GM12878 (cell line): ENCODE measurements around the gene FGD4. TPM values are rescaled to one million over a fixed set of nuclear protein-coding genes. Genes with fewer than 3 reads are reported as not detected.

Experiments used
- ATAC-seq: fragments of 200-7000 bp; cut with Tn5 transposase; 3 replicates; pipeline ENCODE4 v1.9.1; 2020; ENCODE audit warnings: mild to moderate bottlenecking, moderate library complexity
- BruUV-seq: library from RNA; stranded (reverse); fragments of 400-500 nt; replicated peaks from 2 replicates; lab custom pipeline; 2021; lab: Mats Ljungman, UMichigan
- CTCF ChIA-PET: fragments of 300-600 bp; sonication (Branson Sonifier 250); formaldehyde crosslinking; extraction: SDS; loops from one replicate; lab custom pipeline; 2021; ENCODE audit warnings: inconsistent platforms; lab: Yijun Ruan, JAX
- POLR2A ChIA-PET: fragments of 350-600 bp; formaldehyde crosslinking; extraction: SDS; loops from one replicate; lab custom pipeline; 2021; ENCODE audit warnings: inconsistent platforms; lab: Charles Lee
- RAD21 ChIA-PET: fragments of 300-600 bp; sonication (Branson Sonifier 250); formaldehyde crosslinking; loops from one replicate; lab custom pipeline; 2023; ENCODE audit warnings: antibody characterized with exemption; ENCODE audit not compliant: unreplicated experiment; lab: Charles Lee
- SMC1A ChIA-PET: fragments of 300-600 bp; sonication (Branson Sonifier 250); formaldehyde crosslinking; loops from one replicate; lab custom pipeline; 2023; ENCODE audit not compliant: unreplicated experiment, uncharacterized antibody; lab: Charles Lee
- DNase-seq: peaks from one replicate; pipeline ENCODE4 v3.0.0-alpha.2; 2011; ENCODE audit warnings: low read depth, low spot score
- FAIRE-seq: peaks from 3 replicates; lab custom pipeline; 2011; peaks lifted over from hg19 to GRCh38; lab: Jason Lieb, UNC
- H2AFZ ChIP-seq: 2 replicates; pipeline ENCODE4 v1.6.0; 2011; ENCODE audit warnings: low read depth, low read length, control low read depth; ENCODE audit not compliant: control insufficient read depth
- H3K27ac ChIP-seq: 2 replicates; pipeline ENCODE4 v1.5.1; 2011; ENCODE audit warnings: control low read depth; ENCODE audit not compliant: control insufficient read depth, insufficient read depth
- H3K27me3 ChIP-seq, 2 experiments: replicated peaks in 1 of 2; 2 replicates each; pipeline versions ENCODE4 v1.6.0 to v1.6.1; 2011; ENCODE audit warnings: low read length in 1 of 2; ENCODE audit not compliant: control insufficient read depth in 2 of 2, insufficient read depth in 2 of 2
- H3K36me3 ChIP-seq, 2 experiments: 2 replicates each; pipeline ENCODE4 v1.5.1; 2011; ENCODE audit warnings: low read length in 1 of 2; ENCODE audit not compliant: control insufficient read depth in 2 of 2, insufficient read depth in 2 of 2
- H3K4me1 ChIP-seq: 2 replicates; pipeline ENCODE4 v1.6.1; 2011; ENCODE audit warnings: mild to moderate bottlenecking, low read length, moderate library complexity, mixed read lengths; ENCODE audit not compliant: control insufficient read depth, insufficient read depth
- H3K4me2 ChIP-seq: 2 replicates; pipeline ENCODE4 v1.6.0; 2011; ENCODE audit warnings: control low read depth; ENCODE audit not compliant: control insufficient read depth, insufficient read depth
- H3K4me3 ChIP-seq: fragments of 200-600 bp; sonication (generic); 2 replicates; pipeline ENCODE4 v1.5.1; 2016
- H3K79me2 ChIP-seq: 2 replicates; pipeline ENCODE4 v1.6.0; 2011; ENCODE audit warnings: low read length; ENCODE audit not compliant: control insufficient read depth, insufficient read depth
- H3K9ac ChIP-seq: 2 replicates; pipeline ENCODE4 v1.8.0; 2011; ENCODE audit warnings: low read length, control low read depth, mixed read lengths; ENCODE audit not compliant: control insufficient read depth, insufficient read depth
- H3K9me3 ChIP-seq: replicated peaks from 3 replicates; pipeline ENCODE4 v1.5.1; 2011; ENCODE audit warnings: mild to moderate bottlenecking, low read length; ENCODE audit not compliant: control insufficient read depth, insufficient read depth
- H4K20me1 ChIP-seq: 2 replicates; pipeline ENCODE4 v1.6.0; 2011; ENCODE audit not compliant: control insufficient read depth, insufficient read depth
- BRCA1 ChIP-seq: IDR thresholded peaks from 2 replicates; pipeline ENCODE4 v1.6.1; 2011; ENCODE audit warnings: low read depth, low read length, improper control_type of control experiment
- CBFB ChIP-seq: IDR thresholded peaks from 2 replicates; pipeline ENCODE4 v1.6.1; 2016; ENCODE audit warnings: antibody characterized with exemption, low read depth
- CTCF ChIP-seq, 3 experiments: IDR thresholded peaks in 2 of 3; conservative IDR thresholded peaks in 1 of 3; 2 replicates each; pipeline ENCODE4 v1.5.1; 2011; ENCODE audit warnings: low read depth in 3 of 3, low read length in 3 of 3, mild to moderate bottlenecking in 3 of 3, control low read depth in 2 of 3, moderate library complexity in 2 of 3, inconsistent platforms in 1 of 3, mixed read lengths in 1 of 3; ENCODE audit not compliant: control insufficient read depth in 2 of 3, insufficient read depth in 1 of 3; ENCODE audit errors: extremely low read depth in 1 of 3
- ESRRA ChIP-seq: IDR thresholded peaks from 2 replicates; pipeline ENCODE4 v1.6.1; 2012; ENCODE audit warnings: mild to moderate bottlenecking, low read length, improper control_type of control experiment
- HCFC1 ChIP-seq: fragments of 150-350 bp; IDR thresholded peaks from 2 replicates; pipeline ENCODE4 v1.6.1; 2014; ENCODE audit warnings: low read length
- HDAC6 ChIP-seq: fragments of 200-600 bp; sonication (generic); IDR thresholded peaks from one replicate; pipeline ENCODE4 v1.8.0; 2017; ENCODE audit warnings: antibody characterized with exemption; ENCODE audit not compliant: unreplicated experiment
- IKZF2 ChIP-seq, 2 experiments: fragments of 450-650 bp; IDR thresholded peaks; 2 replicates each; pipeline ENCODE4 v1.6.1; 2017; ENCODE audit warnings: mild to moderate bottlenecking in 2 of 2, moderate library complexity in 2 of 2
- JUNB ChIP-seq: IDR thresholded peaks from 2 replicates; pipeline ENCODE4 v1.6.1; 2016; ENCODE audit warnings: antibody characterized with exemption, mild to moderate bottlenecking
- KAT2A ChIP-seq: conservative IDR thresholded peaks from 2 replicates; pipeline ENCODE4 v1.6.1; 2011; ENCODE audit warnings: low read depth, low read length; ENCODE audit not compliant: control insufficient read depth
- NFYB ChIP-seq: IDR thresholded peaks from 2 replicates; pipeline ENCODE4 v1.6.1; 2011; ENCODE audit warnings: low read depth, mild to moderate bottlenecking, low read length, improper control_type of control experiment, moderate library complexity; ENCODE audit not compliant: insufficient read depth
- NR2C2 ChIP-seq: IDR thresholded peaks from 2 replicates; pipeline ENCODE4 v1.6.1; 2011; ENCODE audit warnings: borderline replicate concordance, low read depth; ENCODE audit not compliant: control insufficient read depth, insufficient read length
- PML ChIP-seq: IDR thresholded peaks from 2 replicates; pipeline ENCODE4 v1.6.1; 2012; ENCODE audit warnings: low read length, inconsistent platforms
- RBBP5 ChIP-seq: fragments of 200-600 bp; sonication (generic); conservative IDR thresholded peaks from 2 replicates; pipeline ENCODE4 v1.6.1; 2016
- SUPT20H ChIP-seq: IDR thresholded peaks from 2 replicates; pipeline ENCODE4 v1.6.1; 2011; ENCODE audit warnings: low read depth, mild to moderate bottlenecking, low read length, moderate library complexity, borderline replicate concordance; ENCODE audit not compliant: control insufficient read depth
- TAF1 ChIP-seq: IDR thresholded peaks from 2 replicates; pipeline ENCODE4 v1.6.1; 2011; ENCODE audit warnings: mild to moderate bottlenecking, low read depth, low read length, borderline replicate concordance
- ZBED1 ChIP-seq: IDR thresholded peaks from 2 replicates; pipeline ENCODE4 v1.6.1; 2016; ENCODE audit warnings: borderline replicate concordance
- WGBS: methylation state at CpG from one replicate; pipeline ENCODE4 v1.1.6; 2016; ENCODE audit warnings: low lambda C conversion rate; ENCODE audit not compliant: insufficient replicate concordance, insufficient coverage; ENCODE audit errors: missing lambda C conversion rate; 5-methylcytosine and 5-hydroxymethylcytosine counted together
- in situ Hi-C: fragments of 300-500 bp; cut with MboI; formaldehyde crosslinking; loops from 9 replicates; pipeline ENCODE4 v1.14.3; 2018; ENCODE audit warnings: mixed read lengths
- intact Hi-C: fragments of 100-400 bp; cut with micrococcal nuclease; formaldehyde crosslinking; loops from one replicate; pipeline ENCODE4 v1.14.2; 2022; ENCODE audit not compliant: unreplicated experiment
- polyA plus RNA-seq, 11 experiments: library from polyadenylated mRNA; depleted of rRNA in 4 of 11; unstranded in 6 of 11; stranded (reverse) in 5 of 11; fragments of >200 nt; fragmentation: Nextera tagmentation in 4 of 11; fragmentation: Illumina TruSeq in 1 of 11; extraction: Ambion mirVana in 4 of 11; extraction: Trizol in 1 of 11; gene quantifications; 1 replicate in 1 of 11; 2 replicates in 10 of 11; pipeline versions ENCODE4 v1.2.1 to v1.2.3, GENCODE V29; 2011 to 2016; ENCODE audit warnings: inconsistent platforms in 2 of 11, missing spikeins in 2 of 11, low read depth in 1 of 11
- total RNA-seq, 4 experiments: library from RNA; depleted of rRNA in 3 of 4; stranded (reverse); fragments of >200 nt in 3 of 4; fragmentation: Illumina TruSeq in 1 of 4; extraction: Trizol in 1 of 4; gene quantifications; 2 replicates each; pipeline versions ENCODE4 v1.2.1 to v1.2.3, GENCODE V29; 2013 to 2021
- TF ChIP-seq, protein P1 (sequence below): fragments of 450-650 bp; IDR thresholded peaks from 2 replicates; pipeline ENCODE4 v1.6.1; 2017; ENCODE audit warnings: borderline replicate concordance
- TF ChIP-seq, protein P2 (sequence below): fragments of 450-650 bp; IDR thresholded peaks from 2 replicates; pipeline ENCODE4 v1.6.1; 2018; ENCODE audit warnings: mild to moderate bottlenecking, low read depth, moderate library complexity; ENCODE audit not compliant: partially characterized antibody

FGD4 gene
- total and polyA plus RNA-seq, 10 of the 15 experiments (the other 5 are each of a cell fraction or from before 2014, with no cell fraction given), result 0.01 to 0.18 (median 0.08) TPM; not detected in 3

DNA sequence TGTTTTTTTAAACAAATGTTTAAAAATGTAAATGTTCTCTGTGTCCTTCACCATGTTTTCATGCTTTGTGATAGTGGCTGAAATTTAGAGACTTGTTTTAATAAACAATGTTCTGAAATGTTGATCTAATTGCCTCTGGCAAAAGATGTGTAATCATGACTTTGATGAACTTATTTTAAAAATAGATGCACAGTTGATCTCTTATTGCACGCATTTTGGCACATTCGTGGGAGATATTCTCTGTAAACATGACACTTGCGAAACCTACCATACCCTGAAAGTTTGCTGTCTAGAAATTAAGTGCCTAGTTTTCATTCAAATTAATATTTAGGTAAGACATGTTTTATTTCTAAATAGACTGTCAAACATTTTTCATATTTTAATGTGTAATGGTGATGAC is 160.1 kb downstream of the FGD4 start (continued):
- TF ChIP-seq, protein P1, sequence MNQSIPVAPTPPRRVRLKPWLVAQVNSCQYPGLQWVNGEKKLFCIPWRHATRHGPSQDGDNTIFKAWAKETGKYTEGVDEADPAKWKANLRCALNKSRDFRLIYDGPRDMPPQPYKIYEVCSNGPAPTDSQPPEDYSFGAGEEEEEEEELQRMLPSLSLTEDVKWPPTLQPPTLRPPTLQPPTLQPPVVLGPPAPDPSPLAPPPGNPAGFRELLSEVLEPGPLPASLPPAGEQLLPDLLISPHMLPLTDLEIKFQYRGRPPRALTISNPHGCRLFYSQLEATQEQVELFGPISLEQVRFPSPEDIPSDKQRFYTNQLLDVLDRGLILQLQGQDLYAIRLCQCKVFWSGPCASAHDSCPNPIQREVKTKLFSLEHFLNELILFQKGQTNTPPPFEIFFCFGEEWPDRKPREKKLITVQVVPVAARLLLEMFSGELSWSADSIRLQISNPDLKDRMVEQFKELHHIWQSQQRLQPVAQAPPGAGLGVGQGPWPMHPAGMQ, result no peak
- TF ChIP-seq, all 136 proteins: peak for 0

DNA sequence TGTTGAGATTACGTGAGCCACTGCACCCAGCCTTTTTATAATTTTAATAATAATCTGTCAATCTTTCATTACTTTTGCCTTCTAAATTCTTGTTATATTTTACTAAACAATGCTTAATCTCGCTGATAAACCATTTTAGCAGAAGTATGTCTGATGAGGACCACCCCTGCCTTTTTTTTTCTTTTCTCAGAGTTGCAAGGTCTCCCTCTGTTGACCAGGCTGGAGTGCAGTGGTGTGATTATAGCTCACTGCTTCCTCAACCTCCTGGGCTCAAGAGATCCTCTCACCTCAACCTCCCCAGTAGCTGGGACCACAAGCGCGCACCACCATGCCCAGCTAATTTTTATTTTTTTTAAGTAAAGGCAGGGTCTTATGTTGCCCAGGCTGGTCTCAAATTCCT is 161.2 kb downstream of the FGD4 start:
- no peaks in the 10 kb centered on the region for H3K79me2 ChIP-seq
- ATAC-seq, result no peak
- TF ChIP-seq NR2C2 (no peak), SUPT20H (no peak), TAF1 (no peak), PML (no peak), HCFC1 (no peak), JUNB (no peak), CTCF (IDR thresholded peaks at IDR 0.05 in 2 of 3, conservative IDR thresholded peaks at IDR 0.05 in 1 of 3; ENCODE audit: control insufficient read depth in 2 of 3, extremely low read depth in 1 of 3, insufficient read depth in 1 of 3, low read depth in 3 of 3, low read length in 3 of 3) (no peak), CBFB (no peak), HDAC6 (no peak), ESRRA (no peak), IKZF2 (IDR thresholded peaks at IDR 0.05) (no peak), NFYB (no peak), BRCA1 (no peak), RBBP5 (no peak), KAT2A (no peak), ZBED1 (no peak)
- TF ChIP-seq, protein P2, sequence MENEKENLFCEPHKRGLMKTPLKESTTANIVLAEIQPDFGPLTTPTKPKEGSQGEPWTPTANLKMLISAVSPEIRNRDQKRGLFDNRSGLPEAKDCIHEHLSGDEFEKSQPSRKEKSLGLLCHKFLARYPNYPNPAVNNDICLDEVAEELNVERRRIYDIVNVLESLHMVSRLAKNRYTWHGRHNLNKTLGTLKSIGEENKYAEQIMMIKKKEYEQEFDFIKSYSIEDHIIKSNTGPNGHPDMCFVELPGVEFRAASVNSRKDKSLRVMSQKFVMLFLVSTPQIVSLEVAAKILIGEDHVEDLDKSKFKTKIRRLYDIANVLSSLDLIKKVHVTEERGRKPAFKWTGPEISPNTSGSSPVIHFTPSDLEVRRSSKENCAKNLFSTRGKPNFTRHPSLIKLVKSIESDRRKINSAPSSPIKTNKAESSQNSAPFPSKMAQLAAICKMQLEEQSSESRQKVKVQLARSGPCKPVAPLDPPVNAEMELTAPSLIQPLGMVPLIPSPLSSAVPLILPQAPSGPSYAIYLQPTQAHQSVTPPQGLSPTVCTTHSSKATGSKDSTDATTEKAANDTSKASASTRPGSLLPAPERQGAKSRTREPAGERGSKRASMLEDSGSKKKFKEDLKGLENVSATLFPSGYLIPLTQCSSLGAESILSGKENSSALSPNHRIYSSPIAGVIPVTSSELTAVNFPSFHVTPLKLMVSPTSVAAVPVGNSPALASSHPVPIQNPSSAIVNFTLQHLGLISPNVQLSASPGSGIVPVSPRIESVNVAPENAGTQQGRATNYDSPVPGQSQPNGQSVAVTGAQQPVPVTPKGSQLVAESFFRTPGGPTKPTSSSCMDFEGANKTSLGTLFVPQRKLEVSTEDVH, result no peak

More for the DNA sequence above, 161.2 kb downstream of the FGD4 start:
- in situ Hi-C loops (no loop called here), intact Hi-C loops (no loop called here)
- Histone ChIP-seq H3K9ac (no peak overlapping the region), H3K4me2 (no peak overlapping the region), H3K27me3 (no peaks in the 10 kb centered on the region), H3K4me1 (peaks cover 15% of the 10 kb centered on the region), H4K20me1 (no peaks in the 10 kb centered on the region), H3K4me3 (no peak overlapping the region), H3K9me3 (no peaks in the 10 kb centered on the region), H3K27ac (no peak overlapping the region), H2AFZ (no peak overlapping the region), H3K36me3 (no peaks in the 10 kb centered on the region)
- BruUV-seq, result no TSS peak
- CTCF ChIA-PET, result no interaction called here
- POLR2A ChIA-PET, result no interaction called here
- FAIRE-seq, result no peak
- SMC1A ChIA-PET, result interaction anchor here (1.0 kb wide), 1 partner anchor 28 kb away, joined by 3 read pairs; no protein-coding TSS in a partner anchor
- 83% methylated on average over 4 of the region's 4 CpGs for WGBS
- RAD21 ChIA-PET, result no interaction called here
- DNase-seq, result no peak
